Right ventricle myocardium superior (tissue), 1 donor: ENCODE measurements around the gene TAL1. TPM values are rescaled to one million over a fixed set of nuclear protein-coding genes. Genes with fewer than 3 reads are reported as not detected.
"Not testable (repeated sequence)": the region's sequence is repeated elsewhere in the genome, so short reads cannot be mapped to it uniquely, and the experiment has no call there.

Source experiments
- ATAC-seq: fragments of 200-7000 bp; cut with Tn5 transposase; one replicate; pipeline ENCODE4 v1.9.1; 2020; ENCODE audit warnings: mild to moderate bottlenecking; ENCODE audit not compliant: poor library complexity
- DNase-seq: peaks from one replicate; pipeline ENCODE4 v3.0.0-alpha.2; 2020
- intact Hi-C: fragments of 100-400 bp; cut with DNase I; formaldehyde crosslinking; loops from one replicate; pipeline ENCODE4 v1.11.2; 2022
- total RNA-seq: library from RNA; stranded (reverse); fragmentation: NEBNext Ultra II Directional; extraction: Animal tissue kit (Norgen Biotek cat#: 25700); gene quantifications from one replicate; pipeline ENCODE4 v1.2.1, GENCODE V29; 2021
- donor health status: DM: no; HTN: yes; CAD: no; lungs with severe emphysema.

Gene TAL1
- total RNA-seq, 1 donor from 2014 or later = 3.8 TPM

GRCh38 chr1:47219001-47219400, 13.0 kb downstream of the TAL1 start:
- DNase-seq = no peak

DNA sequence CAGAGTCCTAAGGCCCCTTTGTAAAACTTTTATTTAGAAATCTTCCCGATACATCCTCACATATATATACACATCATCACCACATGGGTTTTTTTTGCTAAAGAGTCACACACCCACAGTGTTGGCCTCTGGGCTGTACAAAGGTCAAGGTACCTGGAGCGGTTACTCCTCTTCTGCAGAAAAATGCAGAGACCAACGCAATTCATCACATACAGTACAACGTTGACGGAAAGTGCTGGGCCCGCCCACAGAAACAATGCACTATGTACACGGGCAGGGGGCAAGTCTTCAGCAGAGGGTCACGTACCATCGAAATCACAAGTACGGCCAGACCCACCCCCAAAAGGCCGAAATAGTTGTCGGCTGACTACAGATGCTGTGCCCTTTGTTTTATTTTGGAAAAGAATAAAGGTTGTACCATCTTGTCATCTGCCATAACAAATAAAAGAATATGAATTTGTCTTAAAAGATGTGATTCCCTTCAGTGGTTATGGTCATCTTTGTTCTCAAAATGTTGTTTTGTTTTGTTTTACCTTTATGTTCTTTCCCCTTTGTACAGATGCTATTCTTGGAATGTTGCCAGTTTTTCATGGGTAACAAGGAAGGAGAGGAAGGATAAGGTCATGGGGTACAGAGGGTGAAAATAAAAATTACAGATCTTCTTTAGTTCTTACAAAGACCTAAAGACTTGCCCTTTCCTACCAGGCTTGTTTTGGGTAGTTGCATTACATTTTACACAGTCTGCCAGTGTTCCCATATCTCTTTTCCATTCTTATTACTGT, 15.6 kb downstream of the TAL1 start:
- ATAC-seq (no peak), DNase-seq (no peak)
- intact Hi-C loops = no loop called here

More at GRCh38 chr1:47219001-47219400, 13.0 kb downstream of the TAL1 start:
- intact Hi-C loops = no loop called here
- no peak for ATAC-seq

- DNase-seq = no peak
- no peak for ATAC-seq
- intact Hi-C loops = no loop called here
Measured at GRCh38 chr1:47215713-47216112, 16.3 kb downstream of the TAL1 start.

GRCh38 chr1:47214549-47214948, 17.5 kb downstream of the TAL1 start:
- intact Hi-C loops = no loop called here
- ATAC-seq (peak; percentile 27), DNase-seq (no peak)

DNA sequence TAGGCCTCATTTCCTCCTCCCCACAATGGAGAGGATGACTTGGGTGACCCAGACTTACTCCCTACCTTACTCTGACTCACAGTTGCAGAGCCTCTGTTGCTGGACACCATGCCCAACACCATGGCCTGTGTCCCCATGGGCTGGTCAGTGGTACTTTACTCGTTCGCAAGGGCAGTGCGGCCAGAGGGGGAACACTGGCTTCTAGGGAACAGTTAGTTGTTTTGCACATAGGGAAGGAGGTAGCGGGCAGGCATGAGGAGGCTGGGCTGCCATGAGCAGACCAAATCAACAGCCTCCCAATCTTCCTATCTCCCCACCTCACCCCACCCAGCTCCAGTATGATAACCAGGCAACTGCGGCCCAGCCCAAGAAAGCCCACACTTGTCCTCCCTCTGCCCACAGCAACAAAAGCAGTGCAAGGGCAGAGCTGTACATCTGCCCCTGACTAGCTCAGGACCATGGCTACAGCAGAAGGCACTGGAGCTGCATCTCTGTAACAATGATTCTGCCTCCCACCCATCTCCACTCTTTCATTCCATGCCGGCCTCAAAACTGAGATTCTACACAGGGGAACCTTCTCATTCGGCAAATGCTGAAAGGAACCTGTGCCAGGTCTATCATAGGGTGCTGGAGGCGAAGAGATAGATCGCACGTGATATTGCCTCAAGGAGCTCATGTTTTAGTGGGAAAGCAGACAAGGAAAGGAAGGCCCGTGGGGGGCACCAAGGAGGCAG, 18.6 kb downstream of the TAL1 start:
- intact Hi-C loops = no loop called here
- DNase-seq = no peak
- ATAC-seq = no peak

DNA sequence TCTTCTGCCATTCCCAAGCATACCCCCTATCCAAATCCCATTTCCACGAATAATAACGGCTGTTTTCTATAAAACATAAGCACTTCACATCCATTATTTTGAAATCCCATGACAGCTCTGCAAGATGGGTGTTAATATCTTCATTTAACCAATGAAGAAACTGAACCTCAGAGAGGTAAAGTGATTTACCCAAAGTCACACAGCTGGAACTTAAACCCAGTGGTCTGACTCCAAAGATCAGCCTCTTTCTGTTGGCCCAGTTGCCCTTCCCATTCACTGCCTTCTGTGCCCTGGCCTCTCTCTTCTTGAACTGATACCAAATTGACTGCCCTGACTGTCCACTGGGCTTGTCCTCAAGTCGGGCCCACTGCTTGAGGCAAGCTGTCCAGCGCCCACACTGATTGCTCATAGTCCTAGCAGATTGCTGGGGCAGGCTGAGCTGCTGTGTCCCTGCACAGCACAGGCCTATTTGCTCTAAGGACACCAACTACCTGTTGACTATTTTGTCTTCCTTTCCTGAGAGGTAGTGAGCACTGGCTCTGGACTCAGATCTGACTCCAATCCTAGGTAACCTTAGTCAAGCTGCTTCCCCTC, 19.3 kb downstream of the TAL1 start:
- intact Hi-C loops = no loop called here
- DNase-seq (no peak), ATAC-seq (no peak)

GRCh38 chr1:47211796-47212269, 20.2 kb downstream of the TAL1 start:
- intact Hi-C loops = no loop called here
- DNase-seq = peak; percentile 62
- peak; percentile 74 for ATAC-seq

GRCh38 chr1:47210666-47211065, 21.4 kb downstream of the TAL1 start:
- intact Hi-C loops = no loop called here
- ATAC-seq = no peak

DNA sequence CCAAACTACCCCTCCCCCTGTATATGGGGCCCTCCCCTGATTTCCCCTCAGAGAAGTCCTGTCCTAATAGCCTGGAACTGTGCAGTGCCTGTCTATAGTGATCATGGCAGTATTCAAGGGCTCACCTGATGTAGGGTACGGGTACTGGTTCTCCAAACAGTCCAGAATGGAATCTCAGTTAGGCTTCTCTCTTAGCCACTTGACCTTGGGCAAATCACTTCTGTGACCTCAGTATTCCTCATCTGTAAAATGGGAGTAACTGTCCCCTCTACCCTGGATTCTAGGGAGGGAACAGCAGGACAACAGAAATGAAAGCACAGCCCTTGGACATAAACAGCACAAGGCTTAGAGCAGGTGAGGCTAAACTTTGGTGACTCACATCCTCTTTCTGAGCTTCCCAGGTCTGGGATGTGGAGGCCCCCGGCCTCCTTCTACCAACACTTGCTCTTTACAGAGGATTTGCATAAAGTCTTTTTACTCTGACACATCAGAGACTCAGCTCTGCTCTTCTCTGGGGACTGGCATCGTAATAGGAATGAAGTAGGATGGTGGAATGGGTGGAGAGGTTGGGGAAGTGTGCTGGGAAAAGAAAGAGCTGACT, 22.2 kb downstream of the TAL1 start:
- intact Hi-C loops = no loop called here
- no peak for ATAC-seq
- no peak for DNase-seq

More at GRCh38 chr1:47210666-47211065, 21.4 kb downstream of the TAL1 start:
- no peak for DNase-seq

- no peak for DNase-seq
- intact Hi-C loops = no loop called here
Measured at GRCh38 chr1:47209091-47209490, 22.9 kb downstream of the TAL1 start.

DNA sequence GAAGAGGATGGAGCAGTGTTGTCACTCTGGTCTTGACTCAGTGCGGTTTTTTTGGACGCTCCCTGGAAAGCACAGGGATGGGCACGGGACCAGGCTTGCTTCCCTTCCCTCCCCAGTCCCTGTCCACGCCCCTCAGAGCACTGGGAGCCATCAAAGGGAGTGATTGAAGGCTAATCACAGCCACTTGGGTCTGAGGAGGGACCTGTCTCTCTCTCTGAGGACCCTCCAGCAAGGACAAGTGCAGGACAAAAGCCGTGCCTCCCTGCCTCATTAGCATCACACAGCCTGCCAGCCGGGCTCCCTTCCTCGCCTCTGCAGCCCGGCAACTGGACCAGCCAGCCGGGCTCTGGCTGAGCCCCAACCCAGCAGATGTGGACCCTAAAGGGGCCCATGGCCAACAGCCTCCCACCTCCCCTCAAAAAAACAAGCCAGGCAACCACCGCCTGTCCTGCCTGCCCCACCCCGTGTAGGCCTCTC, 23.6 kb downstream of the TAL1 start:
- DNase-seq (no peak), ATAC-seq (no peak)
- intact Hi-C loops = no loop called here

More at GRCh38 chr1:47209091-47209490, 22.9 kb downstream of the TAL1 start:
- no peak for ATAC-seq

GRCh38 chr1:47207803-47208373, 24.1 kb downstream of the TAL1 start:
- ATAC-seq (no peak), DNase-seq (no peak)
- intact Hi-C loops = no loop called here

GRCh38 chr1:47205918-47206317, 26.1 kb downstream of the TAL1 start:
- intact Hi-C loops = no loop called here
- DNase-seq (no peak), ATAC-seq (no peak)

DNA sequence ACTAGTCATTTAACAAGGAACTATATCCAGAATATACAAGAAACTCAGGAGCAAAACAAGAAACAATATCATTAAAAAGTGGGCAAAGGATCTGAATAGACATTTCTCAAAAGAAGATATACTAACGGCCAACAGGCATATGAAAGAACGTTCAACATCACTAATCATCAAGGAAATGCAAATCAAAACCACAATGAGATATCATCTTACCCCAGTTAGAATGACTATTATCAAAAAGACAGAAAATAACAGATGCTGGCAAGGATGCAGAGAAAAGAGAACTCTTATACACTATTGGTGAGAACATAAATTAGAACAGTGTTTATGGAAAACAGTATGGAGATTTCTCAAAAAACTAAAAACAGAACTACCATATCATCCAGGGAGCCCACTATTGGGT, 28.5 kb downstream of the TAL1 start:
- DNase-seq, intact Hi-C loops, ATAC-seq: not testable (repeated sequence)

DNA sequence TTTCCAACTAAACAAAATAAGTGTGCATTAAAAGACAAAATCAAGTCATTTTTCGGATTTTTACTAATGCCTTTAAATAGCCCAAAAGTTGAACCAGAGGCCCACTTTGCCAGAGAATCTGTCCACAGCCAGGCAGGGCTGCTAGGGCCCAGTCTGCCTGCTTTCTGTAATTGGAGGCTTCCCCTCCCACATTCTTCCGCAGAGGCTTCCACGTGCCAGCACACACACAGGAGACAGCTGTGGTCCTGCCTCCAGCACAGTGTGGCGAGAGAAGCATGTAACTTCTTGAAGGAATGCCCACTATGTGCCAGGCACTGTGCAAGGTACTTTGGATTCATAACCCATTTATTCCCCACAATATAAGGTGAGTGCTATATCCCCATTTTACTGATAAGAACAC, 30.8 kb downstream of the TAL1 start:
- ATAC-seq (no peak), DNase-seq (no peak)
- intact Hi-C loops = no loop called here

DNA sequence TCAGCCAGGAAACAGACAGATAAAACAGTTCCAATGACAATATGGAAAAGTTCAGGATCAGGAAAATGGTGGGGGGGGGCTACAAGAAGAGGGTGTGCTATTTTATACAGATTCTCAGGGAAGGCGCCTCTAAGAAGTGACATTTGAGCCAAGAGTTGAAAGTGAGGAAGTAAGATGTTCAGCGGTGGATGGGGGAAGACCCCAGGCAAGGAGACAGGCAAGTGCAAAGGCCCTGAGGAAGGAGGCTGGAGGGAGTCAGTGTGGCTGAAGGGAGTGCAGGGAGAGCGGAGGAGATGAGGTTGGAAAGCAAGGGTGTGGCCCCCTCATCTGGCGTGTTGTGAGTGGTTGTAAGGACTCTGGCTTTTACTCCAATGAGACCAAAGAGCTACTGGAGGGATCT, 33.8 kb downstream of the TAL1 start:
- intact Hi-C loops = no loop called here
- DNase-seq = no peak
- ATAC-seq = no peak

DNA sequence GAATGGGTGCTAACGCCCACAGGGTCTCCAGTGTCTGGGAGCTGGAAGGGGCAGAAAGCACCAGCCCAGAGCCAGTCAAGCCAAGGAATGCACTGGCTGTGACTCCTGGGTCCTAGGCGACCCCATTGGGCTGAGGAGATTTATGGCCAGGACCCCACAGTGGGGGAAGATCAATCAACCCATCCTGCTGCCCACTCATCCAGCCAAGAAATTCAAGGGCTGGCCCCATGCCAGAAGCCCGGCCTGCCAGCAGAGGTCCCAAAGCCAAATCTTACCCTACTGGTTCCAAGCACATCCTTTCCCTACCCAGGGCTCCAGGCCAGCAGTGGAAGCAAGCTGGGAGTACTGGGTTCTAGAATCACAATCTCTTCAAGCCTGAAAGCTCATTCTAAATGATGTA, 35.4 kb downstream of the TAL1 start:
- intact Hi-C loops = no loop called here
- no peak for DNase-seq
- ATAC-seq = no peak

- intact Hi-C loops, DNase-seq: not testable (repeated sequence)
- ATAC-seq = peak; percentile 48
Measured at GRCh38 chr1:47195981-47196380, 36.0 kb downstream of the TAL1 start.

GRCh38 chr1:47194311-47194710, 37.7 kb downstream of the TAL1 start:
- no peak for ATAC-seq
- intact Hi-C loops = loop anchor here (5.0 kb wide), 1 partner anchor 63 kb away; no protein-coding TSS in a partner anchor
- no peak for DNase-seq
